Limb (tissue), 2 donors: ENCODE data around the gene SORCS2.
A peak's percentile ranks its signal among the peaks of the same experiment; 100 is the strongest.
"Not testable (repeated sequence)": the region's sequence is repeated elsewhere in the genome, so short reads cannot be mapped to it uniquely, and the experiment has no call there.

Experiments used
- DNase-seq, 2 donors: peaks; one replicate each; pipeline ENCODE4 v3.0.0-alpha.2; 2016; ENCODE audit errors: extremely low spot score in 2 of 2

Gene SORCS2

DNA sequence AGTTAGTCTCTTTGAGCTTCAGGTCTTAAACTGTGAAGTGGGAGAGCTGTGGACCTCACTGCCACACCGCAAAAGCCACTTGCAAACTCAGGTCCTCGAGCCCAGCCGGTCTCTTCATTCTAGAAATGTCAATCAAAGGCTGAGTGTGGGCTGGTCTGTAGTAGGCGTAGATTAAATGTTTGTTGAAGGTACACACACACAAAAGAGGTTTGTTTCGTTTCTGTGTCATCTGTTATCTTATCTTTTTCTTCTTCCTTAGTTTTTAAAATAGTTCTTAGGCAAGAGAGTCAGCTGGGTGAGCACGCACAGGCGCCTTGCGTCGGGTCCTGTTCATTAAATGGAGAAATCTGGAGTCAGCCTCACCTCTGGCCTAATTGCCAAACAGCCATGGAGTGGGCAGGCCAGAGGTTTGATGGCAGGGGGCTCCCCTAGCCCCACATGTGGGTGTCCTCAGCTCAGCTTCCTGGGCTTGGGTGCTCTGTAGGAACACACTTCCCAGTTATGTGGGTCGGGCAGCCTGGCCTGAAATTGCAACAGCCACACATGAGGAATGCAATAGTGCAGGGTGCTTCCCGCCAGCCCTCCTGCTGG, 243.2 kb downstream of the SORCS2 start:
- no peak for DNase-seq

DNA sequence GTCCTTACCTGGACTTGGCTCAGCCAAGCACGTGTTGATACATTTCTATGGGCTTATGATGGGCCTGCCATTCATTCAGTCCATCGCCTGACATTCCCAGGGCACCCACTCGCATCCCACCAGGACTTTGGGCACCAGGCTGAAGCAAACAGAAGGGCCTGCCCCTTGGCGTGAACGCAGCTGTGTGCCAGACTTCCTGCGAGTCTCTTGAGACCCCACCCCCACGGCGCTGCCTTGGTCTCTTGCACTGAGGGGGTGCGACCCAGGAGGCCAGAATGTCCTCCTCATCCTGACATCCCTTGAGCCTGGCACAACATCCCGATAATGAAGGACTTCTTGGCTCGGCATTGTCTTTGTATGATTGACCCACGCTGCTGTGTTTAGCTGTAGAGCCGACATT, 243.9 kb downstream of the SORCS2 start:
- no peak for DNase-seq

DNA sequence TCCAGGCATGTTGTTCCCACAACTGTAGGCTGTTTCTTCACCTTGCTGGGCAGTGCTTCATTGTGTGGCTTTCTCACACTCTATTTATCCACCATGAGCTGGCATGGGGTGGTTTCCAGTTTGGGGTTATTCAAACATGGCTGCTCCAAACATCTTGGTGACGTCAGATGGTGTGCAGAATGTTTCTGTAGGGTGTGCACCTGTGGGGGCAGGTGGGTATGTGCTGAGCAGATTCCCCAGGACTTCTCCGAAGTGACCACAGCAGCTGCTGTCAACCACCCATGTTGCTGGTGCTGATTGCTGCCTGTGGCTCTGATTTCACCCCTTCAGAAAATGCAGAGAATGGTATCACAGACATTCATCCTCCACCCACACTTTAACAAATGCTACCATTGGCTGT, 247.4 kb downstream of the SORCS2 start:
- DNase-seq = no peak

DNA sequence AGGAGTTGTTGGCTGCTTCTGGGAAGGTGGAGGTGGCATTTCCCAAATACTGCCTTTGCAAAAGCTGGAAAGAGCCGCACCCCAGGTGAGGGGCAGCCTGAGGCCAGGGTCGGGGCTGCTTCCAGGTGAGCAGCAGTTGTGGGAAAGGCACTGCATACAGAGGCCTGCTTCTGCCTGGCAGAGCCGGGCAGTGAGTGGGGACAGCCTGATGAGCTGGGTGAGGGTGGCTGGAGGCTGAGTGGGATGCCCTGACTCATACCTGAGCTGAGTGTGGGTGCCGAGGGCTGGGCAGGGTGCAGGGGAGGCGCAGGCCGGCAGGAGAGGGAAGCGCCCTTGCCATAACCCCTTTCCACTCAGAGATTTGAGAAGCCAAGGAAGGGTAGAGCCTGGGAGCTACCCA, 248.9 kb downstream of the SORCS2 start:
- no peak for DNase-seq

DNA sequence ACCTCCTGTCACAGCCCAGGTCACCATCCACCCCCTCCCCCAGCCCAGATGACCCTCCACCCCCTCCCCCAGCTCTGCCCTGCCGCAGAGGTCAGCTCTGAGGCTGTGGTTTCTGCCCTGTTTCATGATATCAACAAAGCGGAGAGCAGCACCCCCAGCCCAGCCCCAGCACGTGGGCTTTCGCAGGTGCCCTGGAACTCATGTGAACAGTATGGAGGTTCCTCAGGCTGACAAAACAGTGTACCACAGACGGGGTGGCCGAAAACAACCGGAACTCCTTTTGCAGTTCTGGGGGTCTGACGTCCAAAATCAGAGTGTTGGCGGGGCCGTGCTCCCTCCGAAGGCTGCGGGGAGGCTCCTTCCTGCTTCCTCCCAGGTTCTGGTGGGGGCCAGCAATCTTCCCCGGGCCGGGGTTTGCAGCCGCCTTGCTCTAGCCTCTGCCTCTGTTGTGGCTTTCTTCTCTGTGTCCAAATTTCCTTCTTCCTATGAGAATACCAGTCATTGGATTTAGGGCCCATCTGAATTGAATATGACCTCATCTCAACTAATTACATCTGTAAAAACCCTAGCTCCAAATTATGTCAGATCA, 250.3 kb downstream of the SORCS2 start:
- DNase-seq = no peak

DNA sequence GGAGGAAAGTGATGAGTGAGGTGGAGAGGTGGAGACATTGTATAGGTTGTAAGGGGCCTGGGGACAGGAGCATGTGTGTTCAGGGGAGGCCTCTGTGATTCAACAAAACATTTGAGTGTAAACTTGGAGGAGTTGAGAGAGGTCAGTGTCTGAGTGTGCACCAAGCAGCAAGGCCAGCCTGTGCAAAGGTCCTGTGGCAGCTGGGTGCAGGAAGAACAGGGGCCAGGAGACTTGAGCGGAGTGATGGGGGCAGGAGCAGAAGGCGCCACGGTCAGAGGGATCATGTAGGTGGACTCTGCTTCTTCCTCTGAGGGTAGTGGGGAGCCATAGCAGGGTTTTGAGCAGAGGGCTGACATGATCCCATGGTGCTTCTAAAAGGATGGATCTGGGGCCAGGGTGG, 252.0 kb downstream of the SORCS2 start:
- no peak for DNase-seq

DNA sequence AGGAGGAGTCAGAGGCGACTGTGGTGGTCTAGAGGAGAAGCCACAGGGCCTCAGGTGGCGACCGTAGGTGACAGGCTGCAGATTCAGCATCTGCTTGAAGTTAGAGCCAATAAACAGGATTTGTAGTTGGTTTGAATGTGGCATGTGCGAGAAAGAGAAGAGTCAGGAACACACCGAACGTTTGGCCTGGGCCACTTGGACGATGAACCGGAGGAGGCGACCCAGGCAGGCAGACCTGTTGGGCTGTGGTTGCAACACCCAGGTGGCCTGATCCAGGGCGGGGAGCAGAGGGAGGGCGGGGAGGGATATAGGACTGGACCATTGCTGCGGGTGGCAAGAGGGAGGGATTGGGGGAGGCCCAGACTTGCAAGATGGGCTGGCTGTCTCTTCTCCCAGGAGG, 252.4 kb downstream of the SORCS2 start:
- no peak for DNase-seq

DNA sequence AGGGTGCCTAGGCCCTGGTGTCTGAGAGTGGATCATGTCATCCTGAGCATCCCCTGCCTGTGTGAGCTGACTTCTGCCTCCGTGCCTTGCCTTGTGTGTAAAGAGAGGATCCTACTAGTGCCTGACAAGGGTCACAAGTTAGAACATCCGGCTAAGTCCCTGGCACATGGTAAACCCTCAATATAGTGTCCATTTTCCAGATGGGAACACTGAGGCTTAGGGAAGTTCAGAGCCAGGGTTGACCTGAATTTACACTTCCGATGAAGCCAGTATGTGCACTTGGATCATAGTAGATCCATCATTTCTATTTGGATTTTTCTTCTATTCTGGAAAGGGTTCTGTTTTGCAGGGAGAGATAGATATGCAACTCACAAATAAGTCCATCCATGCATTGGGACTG, 254.9 kb downstream of the SORCS2 start:
- DNase-seq = no peak

DNA sequence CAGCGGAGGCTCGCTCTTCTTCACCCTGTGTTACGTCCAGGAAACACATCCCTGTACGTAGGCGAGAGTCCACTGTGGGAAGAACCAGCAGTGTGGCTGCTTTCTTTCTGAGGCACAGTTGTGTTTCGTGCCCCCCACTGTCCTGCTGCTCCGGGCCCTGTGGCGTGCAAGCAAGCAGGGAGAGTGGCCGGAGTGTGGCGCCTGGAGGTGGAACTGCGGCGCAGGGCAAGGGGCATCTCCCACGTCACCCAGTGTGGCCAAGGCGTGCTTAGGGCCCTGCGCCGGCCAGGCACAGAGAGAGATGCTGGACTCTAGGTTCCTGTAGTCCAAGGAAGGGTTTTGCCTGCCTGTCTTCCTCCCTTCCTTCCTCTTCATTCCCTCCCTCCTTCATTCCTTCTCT, 255.7 kb downstream of the SORCS2 start:
- DNase-seq = no peak

DNA sequence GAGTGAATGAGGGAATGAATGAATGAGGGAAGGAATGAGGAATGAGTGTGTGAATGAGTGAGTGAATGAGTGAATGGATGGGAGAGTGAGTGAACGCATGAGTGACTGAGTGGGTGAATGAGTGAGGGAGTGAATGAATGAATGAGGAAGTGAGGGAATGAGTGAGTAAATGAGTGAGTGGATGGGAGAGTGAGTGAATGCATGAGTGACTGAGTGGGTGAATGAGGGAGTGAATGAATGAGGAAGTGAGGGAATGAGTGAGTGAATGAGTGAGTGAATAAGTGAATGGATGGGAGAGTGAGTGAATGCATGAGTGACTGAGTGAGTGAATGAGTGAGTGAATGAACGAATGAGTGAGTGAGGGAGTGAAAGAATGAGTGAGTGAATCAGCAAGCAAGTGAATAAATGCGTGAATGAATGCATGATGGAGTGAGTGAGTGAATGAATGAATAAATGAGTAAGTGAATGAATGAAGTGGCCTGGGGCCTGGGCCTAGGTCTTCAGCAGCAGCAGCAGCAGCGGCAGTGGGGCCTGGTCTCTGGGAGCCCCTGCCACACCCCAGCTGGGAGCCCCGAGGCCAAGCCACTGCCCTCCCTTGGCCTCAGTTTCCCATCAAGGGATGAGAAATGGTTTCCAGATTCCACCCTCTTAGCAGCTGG, 258.6 kb downstream of the SORCS2 start:
- no peak for DNase-seq

DNA sequence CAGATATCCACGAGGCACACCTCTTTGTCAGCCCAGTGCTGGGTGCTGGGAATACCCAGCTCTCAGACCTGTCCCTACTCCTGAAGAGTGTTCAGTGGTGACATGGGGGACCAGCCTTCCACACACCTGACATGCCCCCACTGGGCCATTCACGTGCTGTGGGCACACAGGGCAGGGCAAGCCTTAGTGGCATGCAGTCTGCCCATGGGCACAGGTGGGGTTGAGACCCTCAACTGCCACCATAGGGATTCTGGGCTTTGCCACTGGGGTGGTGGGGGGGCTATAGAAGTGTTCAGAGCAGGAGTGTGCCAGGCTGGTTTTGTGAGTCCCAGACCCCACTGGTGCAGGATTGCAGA, 259.1 kb downstream of the SORCS2 start:
- no peak for DNase-seq

DNA sequence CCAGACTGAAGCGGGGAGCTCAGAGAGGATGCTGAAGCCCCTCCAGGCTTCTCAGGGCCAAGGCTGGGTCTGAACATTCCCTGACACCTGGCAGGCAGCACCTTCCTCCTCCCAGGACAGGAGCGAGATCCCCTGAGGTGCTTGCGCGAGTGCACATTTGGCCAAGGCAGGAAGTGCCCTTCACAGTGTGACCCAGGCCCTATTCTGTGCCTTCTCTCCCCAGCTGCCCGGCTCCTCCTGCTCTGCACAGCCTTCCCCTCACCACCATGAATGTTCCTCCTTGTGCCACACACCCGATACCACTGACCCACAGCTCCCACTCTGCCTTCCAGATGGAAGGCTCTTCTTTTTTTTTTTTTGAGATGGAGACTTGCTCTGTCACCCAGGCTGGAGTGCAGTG, 259.5 kb downstream of the SORCS2 start:
- DNase-seq = no peak

DNA sequence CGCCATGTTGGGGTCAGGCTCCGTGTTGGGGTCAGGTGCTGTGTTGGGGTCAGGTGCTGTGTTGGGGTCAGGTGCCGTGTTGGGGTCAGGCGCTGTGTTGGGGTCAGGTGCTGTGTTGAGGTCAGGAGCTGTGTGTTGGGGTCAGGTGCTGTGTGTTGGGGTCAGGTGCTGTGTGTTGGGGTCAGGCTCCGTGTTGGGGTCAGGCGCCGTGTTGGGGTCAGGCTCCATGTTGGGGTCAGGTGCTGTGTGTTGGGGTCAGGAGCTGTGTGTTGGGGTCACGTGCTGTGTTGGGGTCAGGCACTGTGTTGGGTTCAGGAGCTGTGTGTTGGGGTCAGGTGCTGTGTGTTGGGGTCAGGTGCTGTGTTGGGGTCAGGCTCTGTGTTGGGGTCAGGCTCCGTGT, 260.5 kb downstream of the SORCS2 start:
- DNase-seq = not testable (repeated sequence)

DNA sequence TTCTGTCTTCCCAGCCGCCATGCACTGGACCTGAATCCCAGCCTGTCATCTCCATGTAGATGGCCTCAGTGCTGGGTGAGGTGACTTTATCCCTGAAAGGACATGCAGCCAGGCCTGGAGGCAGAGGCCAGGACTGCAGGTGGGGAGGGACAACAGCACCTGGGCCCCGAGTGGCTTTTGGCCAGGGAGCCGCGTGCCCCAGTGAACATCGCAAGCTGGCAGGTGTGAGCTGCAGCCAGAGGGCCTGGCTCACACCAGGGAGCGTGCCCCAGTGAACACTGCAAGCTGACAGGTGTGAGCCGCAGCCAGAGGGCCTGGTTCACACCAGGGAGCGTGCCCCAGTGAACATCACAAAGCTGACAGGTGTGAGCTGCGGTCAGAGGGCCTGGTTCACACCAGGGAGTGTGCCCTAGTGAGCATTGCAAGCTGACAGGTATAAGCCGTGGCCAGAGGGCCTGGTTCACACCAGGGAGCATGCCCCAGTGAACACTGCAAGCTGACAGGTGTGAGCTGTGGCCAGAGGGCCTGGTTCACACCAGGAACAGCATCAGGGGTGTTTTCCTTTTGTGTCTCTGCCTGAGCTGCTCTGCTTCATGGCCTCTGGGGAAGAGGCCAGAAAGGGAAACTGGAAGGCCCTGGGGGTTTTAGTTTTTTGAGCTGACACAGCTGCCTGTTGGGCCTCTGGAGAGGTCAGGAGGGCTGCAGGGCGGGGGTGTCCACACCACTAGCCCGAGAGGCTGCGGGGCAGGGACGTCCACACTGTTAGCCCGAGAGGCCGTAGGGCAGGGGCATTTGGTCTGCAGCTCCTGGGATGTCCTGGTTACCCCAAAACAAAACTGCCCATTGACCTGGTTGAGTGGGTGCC, 265.1 kb downstream of the SORCS2 start:
- DNase-seq = no peak

DNA sequence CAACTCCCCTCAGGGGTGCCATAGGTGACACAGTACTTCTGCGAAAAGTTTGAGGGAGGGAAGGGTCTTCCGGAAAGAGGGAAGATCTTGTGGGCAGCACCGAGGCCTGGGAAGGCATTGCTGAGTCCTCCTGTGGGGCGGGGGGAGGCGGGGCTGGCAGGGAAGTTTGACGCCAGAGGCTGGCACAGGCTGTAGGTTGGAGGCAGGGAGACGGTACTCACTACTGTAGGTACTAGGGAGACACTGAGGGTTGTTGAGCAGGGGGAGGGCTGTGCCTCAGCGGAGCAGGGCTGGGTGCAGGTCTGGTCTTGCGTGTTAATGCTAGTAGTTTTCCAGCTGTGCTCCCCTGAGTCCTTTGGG, 265.7 kb downstream of the SORCS2 start:
- DNase-seq = no peak

DNA sequence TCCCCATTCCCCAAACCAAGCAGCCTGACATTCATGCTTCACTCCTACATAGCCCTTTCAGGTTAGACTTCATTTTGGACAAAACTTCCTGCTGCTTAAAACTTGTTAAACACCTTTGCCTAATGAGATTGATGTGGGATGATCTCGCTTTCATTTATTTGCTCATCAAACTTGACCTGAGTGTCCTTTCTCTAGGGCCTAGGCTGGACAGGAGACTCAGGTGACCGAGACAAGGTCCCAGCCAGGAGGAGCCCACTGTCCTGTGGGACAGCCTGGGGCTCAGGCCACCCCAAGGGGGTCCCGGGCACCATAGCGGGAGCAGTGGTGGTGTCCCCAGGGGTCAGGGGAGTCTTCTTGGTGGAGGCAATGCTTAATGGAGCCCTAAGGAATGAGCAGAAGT, 266.1 kb downstream of the SORCS2 start:
- no peak for DNase-seq

DNA sequence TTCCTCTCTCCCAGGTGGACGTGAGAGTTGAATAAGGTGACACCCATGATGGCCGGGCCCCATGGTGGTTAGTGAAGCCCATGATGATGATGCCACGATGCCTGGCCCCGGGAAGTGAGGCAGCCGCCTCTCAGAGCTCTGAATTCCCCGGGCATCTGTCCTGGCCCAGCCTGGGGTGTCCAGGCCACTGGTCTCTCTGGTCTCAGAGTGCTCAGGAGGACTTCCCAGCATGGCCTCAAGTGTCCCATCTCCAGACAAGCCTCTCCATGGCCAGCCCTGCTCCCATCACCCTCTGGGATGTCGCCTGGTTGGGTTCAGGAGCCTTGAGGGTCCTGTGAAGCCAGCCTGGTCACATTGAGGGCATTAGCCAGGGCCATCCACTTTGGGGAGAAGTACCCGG, 267.1 kb downstream of the SORCS2 start:
- no peak for DNase-seq

DNA sequence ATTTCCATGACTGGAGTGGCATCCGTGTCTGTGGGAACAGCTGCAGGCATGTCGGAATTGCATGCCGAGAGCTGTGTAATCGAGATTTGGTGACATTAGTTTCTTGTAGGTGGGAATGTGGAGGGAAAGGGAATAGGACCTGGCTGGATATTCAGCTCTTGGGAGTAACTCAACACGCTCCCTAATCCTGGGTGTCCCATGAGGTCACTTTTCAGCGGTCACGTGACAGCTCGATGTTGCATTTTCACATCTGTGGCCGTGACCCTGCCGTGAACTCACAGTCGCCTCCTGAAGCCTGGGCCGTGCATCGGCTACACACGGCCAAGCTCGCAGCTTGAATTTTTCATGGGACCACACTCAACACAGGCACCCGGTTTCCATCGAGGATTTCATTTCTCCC, 268.2 kb downstream of the SORCS2 start:
- DNase-seq = peak; percentile 54 to 64

DNA sequence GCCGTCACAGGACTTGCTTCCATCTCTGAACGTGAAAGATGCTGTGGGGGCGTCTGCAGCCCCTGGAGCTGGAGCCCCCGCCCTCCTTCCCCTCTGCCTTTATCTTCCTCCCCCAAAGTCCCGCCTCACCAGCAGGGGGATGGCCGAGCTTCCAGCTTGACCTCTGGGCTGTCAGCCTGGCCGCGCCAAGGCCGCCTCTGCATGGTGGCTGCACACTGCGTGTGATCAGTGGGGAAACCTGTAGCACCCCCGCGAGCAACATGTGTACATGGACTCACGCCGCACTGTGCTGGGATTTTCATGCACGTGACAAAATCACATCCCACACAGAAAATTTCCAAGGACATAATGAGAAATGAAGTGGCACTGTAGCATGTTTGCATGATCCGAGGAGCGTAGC, 268.9 kb downstream of the SORCS2 start:
- no peak for DNase-seq

DNA sequence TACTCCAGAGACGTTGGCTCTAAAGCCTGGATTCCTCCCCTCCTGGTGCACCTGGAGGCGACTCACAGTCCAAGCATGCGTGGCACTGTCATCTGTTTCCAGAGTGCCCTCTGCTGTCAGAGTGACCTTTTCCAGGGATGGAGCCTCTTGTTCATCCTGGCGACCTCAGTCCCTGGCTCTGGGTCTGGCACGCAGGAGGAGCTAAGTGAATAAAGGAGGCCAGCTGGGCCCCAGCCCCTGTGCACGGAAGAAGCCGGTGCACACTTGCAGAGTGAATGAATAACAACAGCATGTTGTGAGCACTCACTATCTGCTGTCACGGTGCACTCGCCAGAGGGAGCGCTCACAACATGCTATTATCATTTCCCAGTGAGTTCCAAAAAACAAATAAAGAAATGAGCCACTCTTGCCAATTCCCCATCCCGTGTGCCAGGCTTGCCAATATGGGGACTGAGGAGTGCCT, 270.2 kb downstream of the SORCS2 start:
- no peak for DNase-seq

DNA sequence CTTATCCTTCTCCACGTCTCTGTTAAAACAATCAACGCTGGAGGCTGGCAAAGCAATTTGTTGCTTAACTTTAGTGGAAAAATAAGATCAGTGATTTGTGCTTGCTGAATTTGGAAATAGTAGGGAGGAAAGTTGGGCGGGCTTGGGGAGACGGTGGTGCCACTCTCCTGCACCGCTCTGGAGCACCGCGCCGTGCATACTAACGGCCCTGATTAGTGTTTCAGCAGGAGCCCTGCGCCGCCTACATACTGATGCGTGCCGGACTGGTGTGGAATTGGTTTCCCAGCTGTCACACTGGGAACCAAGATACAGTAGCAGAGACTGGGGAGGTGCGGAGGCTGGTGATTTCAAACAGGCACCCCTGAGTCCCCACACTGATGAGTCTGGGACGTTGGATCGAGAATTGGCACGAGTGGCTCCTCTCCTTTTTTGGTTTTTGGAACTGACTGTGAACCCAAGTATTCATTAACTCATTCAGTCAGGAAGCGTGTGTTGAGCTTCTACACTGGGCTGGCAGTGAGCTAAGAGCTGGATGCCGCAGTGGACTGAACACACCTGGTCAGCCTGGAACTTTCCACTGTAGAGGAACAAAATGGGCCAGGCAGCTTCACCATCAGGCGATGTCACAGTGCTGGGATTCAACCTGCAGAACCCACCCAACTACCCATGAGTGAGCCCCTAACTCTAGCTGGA, 271.4 kb downstream of the SORCS2 start:
- peak; percentile 56 to 58 for DNase-seq

DNA sequence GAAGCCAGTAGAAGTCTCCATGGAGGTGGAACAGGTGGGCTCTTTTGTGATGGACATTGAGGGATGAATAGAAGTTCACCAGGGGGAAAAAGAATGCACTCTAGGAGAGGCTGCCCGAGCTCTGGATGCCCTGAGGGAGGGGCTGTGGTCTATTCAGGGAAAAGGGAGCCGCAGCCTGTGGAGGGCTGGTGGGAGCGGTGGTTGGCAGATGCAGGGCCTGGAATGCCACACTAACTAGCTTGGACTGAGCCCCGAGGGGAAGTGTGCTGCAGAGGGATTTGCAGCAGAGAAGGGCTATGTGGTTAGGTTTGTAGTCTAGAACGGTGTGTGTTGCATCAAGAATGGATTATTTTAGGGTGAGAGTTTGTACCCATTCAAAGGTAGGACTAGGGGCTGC, 271.9 kb downstream of the SORCS2 start:
- no peak for DNase-seq
